Muscle of back (tissue), 11 donors: Measurements from ENCODE around the gene AFF3. TPM values are rescaled to one million over a fixed set of nuclear protein-coding genes. Genes with fewer than 3 reads are reported as not detected.
"Not testable (repeated sequence)": the region's sequence is repeated elsewhere in the genome, so short reads cannot be mapped to it uniquely, and the experiment has no call there.

Source experiments
- DNase-seq, 3 donors: peaks; one replicate each; pipeline versions ENCODE4 v3.0.0 to v3.0.0-alpha.2; 2013
- polyA plus RNA-seq, 10 donors: library from polyadenylated mRNA; unstranded; fragments of 120-200 nt; gene quantifications; one replicate each; pipeline ENCODE4 v1.2.1, GENCODE V29; 2013; ENCODE audit not compliant: insufficient read length in 10 of 10

Gene AFF3
- polyA plus RNA-seq, 10 donors = 2.9 to 7.0 (median 4.0) TPM

DNA sequence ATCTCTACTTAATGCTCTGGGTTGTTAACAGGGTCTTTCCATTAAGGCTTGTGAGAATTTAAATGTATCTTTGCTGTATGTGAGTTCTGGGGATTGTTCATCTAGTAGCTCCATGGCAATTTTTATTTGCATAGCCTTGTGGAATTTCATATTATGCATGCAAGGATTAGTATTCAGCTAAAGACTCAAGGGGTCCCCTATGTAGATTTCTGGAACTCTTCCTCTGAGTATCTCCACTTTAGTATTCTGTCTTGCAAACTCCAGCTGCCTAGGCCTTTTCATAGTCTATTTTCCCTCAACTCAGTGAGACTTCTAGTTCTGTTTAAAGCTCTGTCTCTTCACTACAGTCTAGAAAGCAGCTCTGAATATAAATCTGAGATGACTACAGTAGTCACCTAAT is 348.0 kb downstream of the AFF3 start:
- DNase-seq = no peak

- no peak for DNase-seq
Measured at GRCh38 chr2:99793022-99793421, 349.4 kb downstream of the AFF3 start.

- no peak for DNase-seq
Measured at GRCh38 chr2:99789849-99790248, 352.5 kb downstream of the AFF3 start.

DNA sequence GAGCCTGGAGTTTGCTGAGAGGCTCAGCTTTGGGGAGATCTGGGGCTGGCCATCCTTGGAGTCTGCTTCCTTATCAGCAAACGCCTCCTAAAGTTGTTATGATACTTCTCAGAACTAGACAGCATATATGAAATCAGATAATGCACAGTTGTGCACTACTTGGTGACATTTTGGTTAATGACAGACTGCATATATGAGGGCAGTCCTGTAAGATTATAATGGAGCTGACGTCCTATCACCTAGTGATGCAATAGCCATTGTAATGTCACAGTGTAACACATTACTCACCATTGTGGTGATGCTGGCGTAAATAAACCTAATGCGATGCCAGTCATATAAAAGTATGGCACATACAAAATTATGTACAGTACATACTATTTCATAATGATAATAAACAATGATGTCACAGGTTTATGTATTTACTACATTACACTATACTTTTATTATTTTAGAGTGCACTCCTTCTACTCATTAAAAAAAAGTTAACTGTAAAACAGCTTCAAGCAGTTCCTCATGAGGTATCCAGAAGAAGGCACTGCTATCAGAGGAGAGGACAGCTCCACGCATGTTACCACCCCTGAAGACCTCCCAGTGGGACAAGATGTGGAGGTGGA is 354.5 kb downstream of the AFF3 start:
- DNase-seq = no peak

GRCh38 chr2:99786636-99787390 is 355.6 kb downstream of the AFF3 start:
- DNase-seq = no peak

DNA sequence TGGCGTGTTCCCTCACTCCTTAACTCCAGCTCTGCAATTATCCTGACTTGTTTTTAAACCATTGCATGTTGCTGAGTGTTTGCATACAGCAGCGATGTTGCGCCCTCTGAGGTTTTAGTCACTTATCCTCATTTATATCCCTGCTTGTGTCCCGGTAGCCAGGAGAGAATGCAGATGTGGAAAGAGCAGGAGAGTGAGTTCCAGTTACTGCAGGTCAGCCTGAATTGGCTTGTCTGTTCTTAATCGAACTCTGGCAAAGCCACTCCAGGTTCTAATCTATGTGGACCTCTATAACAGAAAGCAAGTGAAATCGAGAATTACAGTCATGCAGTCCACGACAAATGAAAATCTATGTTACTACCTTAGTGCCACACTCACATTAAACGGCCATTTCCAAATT is 357.4 kb downstream of the AFF3 start:
- DNase-seq = no peak

GRCh38 chr2:99784282-99784681 is 358.1 kb downstream of the AFF3 start:
- no peak for DNase-seq

DNA sequence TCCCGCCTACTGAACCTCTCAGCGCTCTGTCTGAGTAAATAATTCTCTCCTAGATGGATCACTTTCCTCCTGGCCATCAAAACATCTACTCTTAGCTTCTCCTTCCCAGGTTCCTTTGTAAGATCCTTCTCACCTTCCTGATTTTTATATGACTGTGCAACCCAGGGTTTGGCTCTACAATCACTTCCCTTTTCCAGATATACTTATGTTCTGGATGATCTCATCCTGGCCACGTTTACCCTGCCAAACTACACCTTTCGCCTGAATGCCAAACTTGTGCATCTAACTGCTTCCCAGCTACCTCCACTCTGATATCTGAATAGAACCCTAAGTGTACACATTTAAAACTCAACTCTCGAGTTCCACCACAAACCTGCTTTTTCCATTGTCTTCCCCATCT is 362.1 kb downstream of the AFF3 start:
- no peak for DNase-seq

DNA sequence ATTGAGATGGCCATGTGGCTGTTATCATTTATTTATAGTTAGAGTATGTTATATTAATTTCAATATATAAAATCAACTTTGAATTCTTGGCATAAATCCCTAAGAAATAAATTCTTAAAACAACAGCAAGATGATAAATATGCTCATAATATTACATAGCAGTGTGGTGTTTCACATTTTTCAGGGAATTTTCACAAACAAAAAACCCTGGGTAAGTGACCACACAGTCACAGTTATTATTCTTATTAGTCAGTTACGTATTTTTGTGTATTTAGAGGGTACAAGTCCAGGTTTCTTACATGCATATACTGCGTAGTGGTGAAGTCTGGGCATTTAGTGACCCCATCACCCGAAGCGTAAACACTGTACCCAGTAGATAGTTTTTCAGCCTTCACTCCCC is 363.1 kb downstream of the AFF3 start:
- DNase-seq = no peak

GRCh38 chr2:99777656-99778290 is 364.6 kb downstream of the AFF3 start:
- no peak for DNase-seq

DNA sequence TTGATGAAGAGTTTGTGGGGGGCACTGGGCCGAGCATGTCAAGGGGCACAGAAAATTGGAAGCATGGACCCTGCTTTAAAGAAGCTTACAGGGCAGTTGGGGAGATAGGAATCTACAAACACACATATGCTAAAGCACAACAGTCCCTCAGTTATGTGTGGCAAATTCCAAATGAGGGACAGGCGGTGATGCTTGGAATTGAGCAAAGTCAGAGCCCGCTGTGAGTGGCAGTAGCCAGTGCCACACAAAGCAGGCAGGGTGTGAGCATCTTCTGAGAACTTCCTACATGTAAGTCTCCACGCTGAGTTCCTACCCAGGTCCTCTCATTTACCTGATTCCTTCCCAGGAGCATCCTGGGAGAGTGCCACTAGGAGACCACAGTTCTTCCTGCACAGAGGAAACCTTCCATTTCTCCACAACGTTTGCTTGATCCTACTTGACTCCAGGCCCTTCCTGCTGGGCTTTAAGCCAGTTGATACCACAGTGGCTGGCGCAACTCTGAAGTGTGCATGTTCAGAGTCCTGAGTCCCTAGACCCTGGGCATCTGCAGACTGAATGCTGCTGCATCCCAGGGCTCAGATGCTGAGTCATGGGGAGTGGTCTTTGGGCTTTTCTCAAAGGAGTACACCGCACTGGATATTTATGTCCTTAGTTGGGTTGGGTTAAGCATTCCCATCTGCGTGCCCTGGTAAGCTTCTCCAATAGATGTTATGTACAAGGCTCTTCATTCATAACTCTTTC is 365.3 kb downstream of the AFF3 start:
- no peak for DNase-seq

DNA sequence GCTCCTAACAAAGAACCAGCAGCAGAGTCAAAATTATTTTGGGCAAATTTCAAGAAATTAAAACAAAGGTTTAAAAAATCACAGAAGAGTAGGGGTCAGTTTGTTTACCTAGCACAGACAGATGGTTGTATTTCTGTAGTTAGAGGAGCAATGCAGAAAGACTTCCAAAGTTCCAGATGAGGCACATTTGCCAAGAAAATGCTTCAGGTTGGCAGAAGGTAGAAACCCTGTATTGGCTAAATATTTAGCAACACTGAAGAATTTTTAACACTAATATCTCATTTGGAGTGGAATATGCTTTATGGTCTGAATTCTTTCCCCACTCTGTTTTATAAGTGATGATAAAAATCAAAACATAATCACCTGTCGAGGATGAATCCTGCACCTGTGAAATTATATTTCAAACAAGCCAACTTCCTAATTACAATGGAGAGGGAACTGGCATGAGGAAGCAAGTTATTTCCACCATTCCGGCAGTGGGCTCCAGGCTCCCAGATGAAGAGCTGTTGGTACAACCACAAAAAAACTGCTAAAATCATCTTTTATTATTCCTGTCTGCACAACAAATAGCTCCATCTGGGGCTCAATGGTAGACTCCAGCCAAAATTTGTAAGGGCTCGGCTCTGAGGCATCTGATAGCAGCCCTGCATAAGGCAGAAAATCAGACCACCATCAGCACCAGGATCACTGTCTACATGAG is 366.0 kb downstream of the AFF3 start:
- no peak for DNase-seq

DNA sequence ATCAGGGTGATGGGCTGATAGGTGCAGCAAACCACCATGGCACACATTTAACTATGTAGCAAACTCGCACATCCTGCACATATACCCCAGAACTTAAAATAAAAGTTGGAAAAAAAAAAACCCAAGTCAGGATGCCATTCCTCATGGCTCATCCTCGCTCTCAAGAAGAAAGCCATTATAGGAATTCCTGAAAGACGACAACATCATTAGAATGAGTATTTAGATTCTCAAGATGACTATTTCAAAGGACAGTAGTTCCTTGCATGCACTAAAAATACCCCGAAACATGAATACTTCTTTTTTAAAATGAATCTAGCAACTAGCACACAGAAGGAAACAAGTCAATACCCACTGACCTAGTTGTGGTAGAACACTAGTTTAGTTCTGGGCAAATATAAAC is 366.8 kb downstream of the AFF3 start:
- DNase-seq = peak in 1 of 3 donors; percentile 55

- not testable (repeated sequence) for DNase-seq
Measured at GRCh38 chr2:99773642-99774041, 368.7 kb downstream of the AFF3 start.

DNA sequence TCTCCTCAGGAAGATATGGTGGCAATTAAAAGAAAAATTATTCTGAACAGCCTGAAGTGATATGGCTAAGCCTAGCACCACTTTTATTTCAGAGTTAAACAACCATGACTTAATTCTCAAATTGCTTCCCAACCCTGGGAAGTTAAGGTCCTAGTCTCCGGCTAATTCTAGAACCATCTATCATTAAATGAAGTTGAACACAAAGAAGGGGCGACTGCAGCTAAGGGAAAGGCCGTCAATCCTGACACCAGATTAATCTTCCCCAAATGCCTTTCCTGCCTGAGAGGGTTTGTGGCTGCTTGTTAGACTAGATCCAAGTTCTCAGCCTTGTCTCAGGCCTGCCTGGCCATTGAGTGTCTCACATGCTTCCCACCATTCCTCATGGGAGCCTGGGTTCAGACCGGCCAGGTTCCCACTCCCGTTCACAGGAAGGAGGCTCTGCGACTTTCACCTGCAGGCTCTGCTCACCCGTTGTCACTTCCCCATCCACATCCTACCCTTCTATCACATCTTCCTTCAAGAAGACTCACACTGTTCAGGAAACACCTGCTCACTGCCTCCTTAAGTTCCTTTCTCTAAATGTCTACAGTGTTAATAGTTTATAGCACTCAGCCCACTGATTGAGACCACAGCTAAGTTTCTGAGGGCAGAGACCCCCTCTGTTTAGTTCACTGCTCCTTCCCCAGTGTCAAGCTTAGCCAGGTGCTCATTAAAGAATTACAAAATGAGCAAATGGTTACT is 369.6 kb downstream of the AFF3 start:
- DNase-seq = no peak

GRCh38 chr2:99771681-99772333 is 370.6 kb downstream of the AFF3 start:
- DNase-seq = peak in 2 of 3 donors; percentile 9 to 32

DNA sequence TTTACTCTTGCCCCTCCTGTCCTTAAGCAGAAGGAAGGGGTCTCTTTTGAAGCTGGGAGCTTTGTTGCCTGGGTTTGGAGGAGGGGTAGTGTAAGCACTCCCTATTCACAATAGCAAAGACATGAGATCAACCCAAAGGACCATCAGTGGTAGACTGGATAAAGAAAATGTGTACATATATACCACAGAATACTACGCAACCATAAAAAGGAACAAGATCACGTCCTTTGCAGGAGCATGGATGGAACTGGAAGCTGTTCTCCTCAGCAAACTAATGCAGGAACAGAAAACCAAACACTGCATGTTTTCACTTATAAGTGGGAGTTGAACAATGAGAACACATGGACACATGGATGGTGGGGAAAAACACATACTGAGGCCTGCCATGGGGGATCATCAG is 371.5 kb downstream of the AFF3 start:
- no peak for DNase-seq

DNA sequence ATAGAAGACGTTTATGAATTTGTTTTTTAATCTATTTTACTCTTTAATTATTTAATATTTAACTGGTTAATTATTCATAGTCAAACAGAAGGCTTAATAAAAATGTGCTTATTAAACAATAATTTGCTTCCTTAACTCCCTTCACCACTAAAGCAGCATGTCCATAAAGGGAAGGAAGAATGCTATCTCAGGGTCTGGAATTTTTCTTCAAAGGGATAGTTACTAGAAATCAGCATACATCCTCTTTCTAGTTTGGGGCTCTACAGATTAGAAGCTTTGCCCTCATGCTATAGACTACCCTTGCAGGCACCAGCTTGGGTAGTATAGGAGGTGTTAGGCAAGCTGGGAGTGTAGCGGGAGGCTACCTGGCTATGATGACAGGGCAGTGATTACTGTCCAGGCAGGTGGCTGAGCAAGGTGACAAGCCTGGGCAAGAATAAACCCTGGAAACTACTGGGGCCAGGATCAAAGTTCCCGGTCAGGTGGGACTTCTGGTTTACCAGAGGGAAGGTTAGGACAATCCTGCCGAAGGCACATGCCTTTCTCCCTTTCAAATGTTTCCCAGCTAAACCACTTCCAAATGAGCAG is 376.6 kb downstream of the AFF3 start:
- DNase-seq = no peak

DNA sequence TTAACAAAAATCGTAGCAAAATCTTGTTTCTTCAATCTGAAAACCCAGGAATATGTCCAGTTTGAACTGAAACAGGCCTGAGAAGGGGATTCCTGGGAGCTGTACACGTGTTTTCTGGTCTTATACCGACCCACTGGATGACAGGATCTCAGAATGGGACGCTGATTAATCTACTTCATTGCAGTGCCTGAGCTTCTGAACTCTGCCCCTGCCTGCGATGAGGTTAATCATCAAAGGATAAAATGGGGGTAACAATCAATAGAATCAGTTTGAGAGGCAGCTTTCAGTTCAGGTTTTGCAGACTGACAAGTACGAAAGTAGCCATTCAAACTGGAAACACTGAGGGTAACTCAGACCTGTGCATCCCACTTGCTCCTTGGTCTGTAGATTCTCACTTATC is 378.6 kb downstream of the AFF3 start:
- no peak for DNase-seq

DNA sequence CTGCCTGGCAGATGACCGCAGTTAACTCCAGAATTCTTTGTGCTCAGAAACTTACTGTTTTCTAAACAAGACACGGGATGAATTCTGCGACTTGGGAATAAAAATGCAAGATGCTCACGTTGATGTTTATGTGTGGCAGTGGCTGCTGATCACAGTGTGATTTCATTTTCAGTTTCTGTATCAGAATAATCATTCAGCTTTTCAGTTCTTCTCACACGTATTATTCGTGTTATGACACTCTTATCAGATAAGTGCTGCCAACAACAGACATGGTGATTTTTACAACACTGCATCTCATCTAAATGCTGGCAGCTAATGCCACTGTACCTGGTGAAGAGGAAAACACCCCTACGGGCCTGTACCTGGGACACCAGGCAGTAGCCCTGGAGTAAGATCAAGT is 379.7 kb downstream of the AFF3 start:
- no peak for DNase-seq
